Activated naive CD8-positive, alpha-beta T cell treated with anti-CD3 and anti-CD28 coated beads, Interleukin-2, amount 50 U/mL, for 24 hours (primary cell): ENCODE data around the gene PDZRN4.

Experiments used
- ATAC-seq: fragments of 150-1000 bp; cut with Tn5 transposase; one replicate; pipeline ENCODE4 v1.10.0; 2021
- DNase-seq: peaks from one replicate; pipeline ENCODE4 v3.0.0; 2021
- H3K27ac Mint-ChIP-seq: one replicate; pipeline ENCODE4 v1.8.0; 2021; ENCODE audit warnings: mild to moderate bottlenecking, mixed read lengths
- H3K27me3 Mint-ChIP-seq: one replicate; pipeline ENCODE4 v1.8.0; 2021; ENCODE audit warnings: mixed read lengths
- H3K36me3 Mint-ChIP-seq: one replicate; pipeline ENCODE4 v1.8.0; 2021; ENCODE audit warnings: low read depth, mixed read lengths
- H3K4me1 Mint-ChIP-seq: one replicate; pipeline ENCODE4 v1.8.0; 2021; ENCODE audit warnings: mixed read lengths
- H3K4me3 Mint-ChIP-seq: one replicate; pipeline ENCODE4 v1.8.0; 2021; ENCODE audit warnings: mild to moderate bottlenecking, moderate library complexity, mixed read lengths
- H3K9me3 Mint-ChIP-seq: one replicate; pipeline ENCODE4 v1.8.0; 2021; ENCODE audit warnings: mixed read lengths

Gene PDZRN4

DNA sequence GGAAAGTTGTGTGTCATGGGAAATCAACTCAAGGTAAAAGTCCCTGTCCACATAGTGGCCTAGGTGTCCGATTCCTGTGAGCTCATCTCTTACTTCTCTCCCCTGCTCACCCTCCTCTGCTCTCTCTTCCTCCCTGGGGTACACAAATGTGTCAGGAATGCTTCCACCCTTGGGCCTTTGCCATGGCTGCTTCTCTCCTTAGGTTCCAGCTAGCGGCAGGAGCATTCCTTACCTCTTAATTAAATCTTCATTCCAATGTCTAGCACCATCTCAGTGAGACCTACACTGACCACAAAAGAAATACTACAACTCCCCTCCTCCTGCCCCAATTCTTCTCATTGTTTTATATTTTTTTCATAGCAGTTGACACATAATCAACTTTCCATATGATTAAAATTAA lies 298.6 kb downstream of the PDZRN4 start:
- Mint-ChIP-seq H3K27ac (no peak overlapping the region), H3K36me3 (no peaks in the 10 kb centered on the region), H3K4me3 (no peak overlapping the region), H3K27me3 (no peaks in the 10 kb centered on the region), H3K4me1 (no peaks in the 10 kb centered on the region), H3K9me3 (no peaks in the 10 kb centered on the region)
- no peak for DNase-seq
- no peak for ATAC-seq

DNA sequence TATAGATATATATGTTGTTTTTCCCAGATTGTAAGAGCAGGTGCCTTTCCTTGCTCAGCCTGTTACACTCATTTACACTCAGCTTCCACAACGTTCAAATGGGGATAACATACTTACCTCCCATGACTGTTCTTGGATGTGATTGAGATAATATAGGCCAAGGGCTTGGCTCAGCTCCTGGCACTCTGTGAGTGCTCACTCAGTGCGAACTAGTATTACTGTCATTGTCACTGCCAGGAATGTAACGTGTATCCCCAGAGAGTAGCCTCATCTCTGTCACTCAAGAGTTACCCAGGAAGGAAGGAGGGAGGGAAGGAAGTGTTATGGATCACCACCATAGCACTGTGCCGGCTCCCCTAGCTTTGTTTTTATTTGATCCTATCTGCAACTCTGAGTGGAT lies 307.9 kb downstream of the PDZRN4 start:
- no peak for ATAC-seq
- H3K4me1 Mint-ChIP-seq: no peaks in the 10 kb centered on the region
- DNase-seq: no peak
- no peak overlapping the region for H3K27ac Mint-ChIP-seq
- no peaks in the 10 kb centered on the region for H3K9me3 Mint-ChIP-seq
- no peaks in the 10 kb centered on the region for H3K36me3 Mint-ChIP-seq
- H3K27me3 Mint-ChIP-seq: no peaks in the 10 kb centered on the region
- H3K4me3 Mint-ChIP-seq: no peak overlapping the region

DNA sequence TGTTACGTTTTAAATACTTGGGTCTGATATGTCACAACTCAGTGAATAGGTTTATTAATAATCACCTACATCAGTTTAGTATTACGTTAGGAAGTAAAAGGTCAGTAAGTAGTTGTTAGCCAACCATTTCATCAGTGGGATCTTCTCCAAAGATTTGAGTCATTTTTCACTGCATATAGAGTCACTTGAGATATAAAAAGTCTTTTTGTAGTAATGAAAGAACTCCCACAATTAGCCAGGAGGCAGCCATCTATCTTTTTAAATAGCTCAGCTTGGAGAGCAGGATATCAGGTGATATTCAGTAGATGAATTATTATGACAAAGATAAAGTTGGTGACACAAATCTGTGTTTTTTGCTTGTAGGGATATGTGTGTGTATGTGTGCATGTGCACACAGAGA lies 309.3 kb downstream of the PDZRN4 start:
- no peaks in the 10 kb centered on the region for H3K9me3 Mint-ChIP-seq
- H3K4me3 Mint-ChIP-seq: no peak overlapping the region
- no peak for ATAC-seq
- no peaks in the 10 kb centered on the region for H3K4me1 Mint-ChIP-seq
- no peaks in the 10 kb centered on the region for H3K27me3 Mint-ChIP-seq
- H3K36me3 Mint-ChIP-seq: no peaks in the 10 kb centered on the region
- DNase-seq: no peak
- H3K27ac Mint-ChIP-seq: no peak overlapping the region

DNA sequence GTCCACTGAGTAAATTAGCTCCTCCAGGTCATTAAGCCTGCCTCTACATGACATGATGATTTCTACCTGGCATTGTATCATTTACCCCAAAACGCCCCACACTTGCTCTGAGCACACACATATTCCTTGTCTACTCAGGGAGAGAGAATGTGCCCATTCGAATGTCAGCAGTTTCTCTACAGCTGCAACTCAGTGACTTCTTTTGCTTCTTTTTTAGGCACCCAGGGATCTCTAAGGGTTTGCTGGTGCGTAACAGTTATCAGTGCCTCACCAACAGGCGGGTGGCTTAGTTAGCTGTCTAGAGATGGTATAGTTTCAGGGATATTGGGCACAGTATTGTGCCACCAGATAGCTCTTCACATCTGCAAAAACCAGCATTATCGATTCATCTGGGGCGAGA lies 316.9 kb downstream of the PDZRN4 start:
- ATAC-seq (no peak), DNase-seq (no peak)
- Mint-ChIP-seq H3K27ac (no peak overlapping the region), H3K36me3 (no peaks in the 10 kb centered on the region), H3K9me3 (no peaks in the 10 kb centered on the region), H3K4me1 (no peaks in the 10 kb centered on the region), H3K27me3 (no peaks in the 10 kb centered on the region), H3K4me3 (no peak overlapping the region)

DNA sequence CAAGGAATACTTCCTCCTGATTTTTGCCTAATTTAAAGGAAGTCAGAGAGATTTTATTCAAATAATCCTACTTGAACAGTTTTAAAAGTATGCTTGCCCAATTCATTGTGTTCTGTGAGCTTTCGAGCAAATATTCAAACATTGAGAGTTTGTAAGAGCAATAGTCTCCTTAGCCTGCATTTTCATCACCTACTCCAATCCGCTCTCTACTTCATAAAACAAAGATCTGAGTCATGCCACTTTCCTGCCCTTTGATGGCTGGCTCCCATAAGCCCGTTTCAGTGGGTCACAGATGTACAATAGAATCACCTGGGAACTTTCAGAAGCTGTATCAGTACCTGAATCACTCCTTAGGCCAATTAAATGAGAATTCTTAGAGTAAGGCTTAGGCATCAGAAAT lies 319.2 kb downstream of the PDZRN4 start:
- DNase-seq (no peak), ATAC-seq (no peak)
- Mint-ChIP-seq H3K36me3 (no peaks in the 10 kb centered on the region), H3K27ac (no peak overlapping the region), H3K27me3 (peaks cover 1% of the 10 kb centered on the region), H3K4me1 (no peaks in the 10 kb centered on the region), H3K9me3 (no peaks in the 10 kb centered on the region), H3K4me3 (no peak overlapping the region)

DNA sequence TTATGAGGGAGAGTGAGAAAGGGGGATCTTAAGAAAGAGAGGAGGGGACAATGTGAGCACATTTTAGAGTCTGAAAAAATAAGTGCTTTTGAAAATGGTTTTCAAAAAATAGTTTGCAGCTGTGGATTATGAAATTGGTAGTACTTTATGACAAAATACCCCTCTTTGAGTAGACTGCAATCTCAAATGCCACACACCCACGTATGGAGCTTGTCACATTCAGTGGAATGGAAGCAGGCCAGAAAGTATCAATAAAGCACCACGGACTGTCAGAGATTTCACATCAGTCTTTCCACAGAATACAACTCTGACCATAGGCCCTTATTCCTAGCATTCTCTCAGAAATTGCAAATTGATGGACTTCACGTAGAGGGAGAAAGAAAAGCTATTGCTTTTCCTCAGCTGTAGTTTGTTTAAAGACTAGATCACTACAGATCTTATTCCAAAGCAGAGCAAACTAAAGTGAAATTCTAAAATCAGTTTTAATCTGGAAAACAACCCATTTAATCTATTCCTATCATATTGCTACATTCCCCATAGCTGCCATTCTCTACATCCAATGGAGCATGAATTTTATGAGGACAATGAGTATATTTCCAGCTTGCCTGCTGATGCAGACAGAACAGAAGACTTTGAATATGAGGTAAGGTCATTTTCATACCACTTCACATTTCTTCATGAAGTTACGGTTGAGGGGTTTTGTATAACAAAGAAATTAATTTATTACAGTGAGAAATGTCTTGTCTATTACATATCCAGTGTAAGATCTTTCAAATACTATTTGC lies 321.3 kb downstream of the PDZRN4 start:
- Mint-ChIP-seq H3K9me3 (no peaks in the 10 kb centered on the region), H3K4me3 (no peak overlapping the region), H3K36me3 (no peaks in the 10 kb centered on the region), H3K27ac (no peak overlapping the region), H3K27me3 (peaks cover 6% of the 10 kb centered on the region), H3K4me1 (no peaks in the 10 kb centered on the region)
- ATAC-seq: no peak
- DNase-seq: no peak

DNA sequence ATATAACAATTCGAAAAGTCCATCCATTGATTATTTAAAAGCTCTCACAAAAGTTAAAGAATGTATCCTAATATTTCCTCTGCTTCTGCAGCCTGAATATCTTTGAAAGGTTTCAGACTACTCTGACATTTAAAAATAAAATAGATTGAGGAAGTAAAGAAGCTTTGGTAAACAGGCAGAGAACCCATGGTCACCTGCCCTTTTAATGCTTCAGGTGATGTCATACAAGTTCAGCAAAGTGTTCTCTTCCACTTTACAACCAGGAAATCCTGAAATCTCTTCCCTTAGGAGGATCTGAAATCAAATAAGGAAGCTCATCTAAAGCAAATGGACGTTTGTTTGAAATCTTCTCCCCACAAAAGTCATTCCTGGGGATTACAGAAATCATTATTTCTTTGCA lies 322.4 kb downstream of the PDZRN4 start:
- peaks cover 6% of the 10 kb centered on the region for H3K27me3 Mint-ChIP-seq
- DNase-seq (no peak), ATAC-seq (no peak)
- H3K36me3 Mint-ChIP-seq: no peaks in the 10 kb centered on the region
- H3K4me3 Mint-ChIP-seq: no peak overlapping the region
- H3K27ac Mint-ChIP-seq: no peak overlapping the region
- no peaks in the 10 kb centered on the region for H3K9me3 Mint-ChIP-seq
- no peaks in the 10 kb centered on the region for H3K4me1 Mint-ChIP-seq

DNA sequence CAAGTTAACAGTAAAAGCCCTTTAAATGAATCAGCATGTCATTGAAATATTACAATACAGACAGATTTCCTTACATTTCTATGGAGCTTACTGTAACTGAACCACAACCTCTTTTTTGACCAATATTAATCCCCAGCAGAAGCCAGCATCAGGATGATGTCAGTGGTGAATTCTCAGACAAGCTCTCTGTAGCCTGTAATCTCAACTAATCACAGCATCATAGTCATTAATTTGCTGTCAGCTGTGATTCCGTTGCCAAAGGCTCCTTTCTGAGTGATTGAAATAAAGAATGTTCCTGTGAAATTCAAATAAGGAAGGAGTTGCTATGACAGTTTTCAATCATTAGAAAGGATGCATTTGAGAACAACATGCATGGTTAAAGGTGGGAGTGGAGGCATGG lies 323.1 kb downstream of the PDZRN4 start:
- peaks cover 6% of the 10 kb centered on the region for H3K27me3 Mint-ChIP-seq
- ATAC-seq: no peak
- no peaks in the 10 kb centered on the region for H3K36me3 Mint-ChIP-seq
- H3K4me1 Mint-ChIP-seq: no peaks in the 10 kb centered on the region
- H3K27ac Mint-ChIP-seq: no peak overlapping the region
- no peak for DNase-seq
- no peak overlapping the region for H3K4me3 Mint-ChIP-seq
- no peaks in the 10 kb centered on the region for H3K9me3 Mint-ChIP-seq

DNA sequence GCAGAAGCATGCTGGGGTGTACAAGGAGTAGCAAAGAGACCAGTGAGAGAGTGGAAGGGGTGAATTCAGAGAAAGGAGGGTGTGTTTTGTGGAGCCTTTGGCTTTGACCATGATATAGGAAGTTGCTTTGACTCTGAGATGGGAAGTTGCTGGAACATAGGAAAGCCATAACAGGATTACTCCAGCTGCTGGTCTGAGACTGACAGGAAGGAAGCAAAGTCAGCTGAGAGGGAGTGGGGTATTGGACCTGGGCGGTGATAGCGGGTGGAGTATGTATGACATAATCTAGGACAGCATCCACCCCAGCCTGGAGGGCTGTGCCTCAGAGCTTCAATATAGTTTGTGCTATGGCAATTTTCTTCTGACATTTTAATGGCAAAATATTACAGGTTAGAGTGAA lies 324.4 kb downstream of the PDZRN4 start:
- Mint-ChIP-seq H3K4me3 (no peak overlapping the region), H3K4me1 (no peaks in the 10 kb centered on the region), H3K36me3 (no peaks in the 10 kb centered on the region), H3K27me3 (peaks cover 6% of the 10 kb centered on the region), H3K27ac (no peak overlapping the region), H3K9me3 (no peaks in the 10 kb centered on the region)
- no peak for DNase-seq
- no peak for ATAC-seq

DNA sequence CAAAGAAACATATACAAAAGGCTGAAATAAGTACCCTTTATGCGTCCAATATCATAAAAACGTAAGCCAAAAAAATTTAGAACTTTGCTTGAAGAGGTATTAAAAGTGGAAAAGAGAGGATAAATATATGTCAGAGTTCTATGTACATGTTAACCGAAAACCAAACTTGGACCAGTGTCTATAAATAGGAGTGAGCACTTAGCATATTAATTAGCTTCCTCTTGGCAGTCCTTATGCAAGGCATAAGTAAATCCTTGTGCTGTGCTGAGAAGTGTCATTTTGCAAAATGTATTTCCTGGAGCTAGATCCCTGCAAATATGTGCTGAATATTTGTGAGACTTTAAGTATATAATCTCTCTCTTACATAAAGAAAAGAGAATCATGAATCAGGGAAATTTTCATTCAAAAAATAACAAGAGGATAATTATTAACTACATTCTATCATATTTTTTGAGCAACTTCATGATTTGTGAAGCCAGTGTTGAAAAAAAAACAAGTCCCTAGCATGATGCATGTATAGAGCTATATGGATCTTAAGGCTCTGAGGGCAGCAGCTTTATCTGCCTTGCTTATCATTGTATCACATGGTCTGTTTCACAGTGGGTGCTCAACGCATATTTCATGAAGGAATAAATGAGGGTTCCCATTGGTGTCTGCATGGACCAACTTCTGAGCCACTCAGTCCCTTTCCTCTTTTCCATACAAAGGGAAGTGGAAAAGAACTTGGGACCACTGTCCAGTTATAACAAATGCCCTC lies 326.1 kb downstream of the PDZRN4 start:
- Mint-ChIP-seq H3K27me3 (peaks cover 6% of the 10 kb centered on the region), H3K27ac (no peak overlapping the region), H3K4me1 (no peaks in the 10 kb centered on the region), H3K36me3 (no peaks in the 10 kb centered on the region), H3K9me3 (no peaks in the 10 kb centered on the region), H3K4me3 (no peak overlapping the region)
- ATAC-seq: no peak
- DNase-seq: no peak

DNA sequence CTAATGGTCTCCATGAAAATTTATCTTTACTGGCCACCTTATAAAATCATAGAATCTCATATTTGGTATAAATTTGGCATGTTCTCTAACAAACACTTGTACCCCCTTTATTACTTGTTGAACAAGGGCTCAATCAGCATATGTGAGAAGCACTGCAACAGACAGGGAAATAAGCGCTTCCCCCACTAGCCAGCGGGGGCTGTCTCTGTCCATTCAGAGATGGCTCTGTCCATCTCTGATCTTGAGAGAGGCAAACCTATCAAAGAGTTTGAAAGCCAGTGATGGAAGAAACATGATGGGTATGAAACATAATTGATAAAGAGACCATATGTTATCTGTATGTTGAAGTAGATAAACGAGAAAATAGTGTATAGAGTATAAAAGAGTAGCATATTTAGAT lies 326.8 kb downstream of the PDZRN4 start:
- DNase-seq: no peak
- H3K36me3 Mint-ChIP-seq: no peaks in the 10 kb centered on the region
- H3K4me3 Mint-ChIP-seq: no peak overlapping the region
- H3K27me3 Mint-ChIP-seq: peaks cover 9% of the 10 kb centered on the region
- ATAC-seq: no peak
- H3K9me3 Mint-ChIP-seq: no peaks in the 10 kb centered on the region
- H3K4me1 Mint-ChIP-seq: no peaks in the 10 kb centered on the region
- no peak overlapping the region for H3K27ac Mint-ChIP-seq

DNA sequence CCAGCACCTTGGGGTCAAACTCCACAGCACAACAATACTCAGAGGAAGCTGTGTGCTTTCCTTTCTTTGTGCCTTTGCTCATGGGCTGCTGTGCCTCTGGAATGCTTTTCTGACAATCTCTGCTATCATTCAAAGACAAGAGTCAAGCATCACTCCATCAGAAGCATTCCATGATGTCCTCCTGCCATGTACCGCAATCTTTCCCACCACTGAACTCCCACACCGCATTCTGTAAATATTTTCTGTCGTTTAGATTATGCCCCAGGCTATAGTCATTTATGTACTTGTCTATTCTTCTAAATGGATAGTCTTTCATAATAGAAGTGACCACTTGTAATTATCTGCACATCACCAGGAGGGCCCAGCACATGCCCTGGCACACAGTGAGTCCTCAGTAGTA lies 327.8 kb downstream of the PDZRN4 start:
- no peak for ATAC-seq
- no peak overlapping the region for H3K27ac Mint-ChIP-seq

DNA sequence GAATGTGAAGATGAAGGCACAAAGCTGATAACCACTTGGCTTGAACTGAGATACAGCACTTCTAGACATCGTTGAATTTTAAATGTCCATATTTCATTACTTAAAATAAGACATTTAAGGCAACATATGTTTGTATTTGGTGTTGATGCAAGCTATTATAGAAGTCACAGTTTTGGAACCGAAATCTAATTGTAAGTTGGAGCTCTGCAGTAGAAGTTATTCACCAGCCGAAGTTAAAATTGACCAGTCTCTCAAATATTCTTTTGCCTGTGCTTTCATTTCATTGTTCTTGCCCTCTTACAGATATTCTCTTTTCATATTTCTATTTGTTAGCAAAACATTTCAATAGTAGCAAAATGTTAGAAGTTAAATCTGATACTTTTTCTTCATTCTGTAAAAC lies 332.7 kb downstream of the PDZRN4 start:
- Mint-ChIP-seq H3K27ac (no peak overlapping the region), H3K36me3 (no peaks in the 10 kb centered on the region), H3K4me3 (no peak overlapping the region), H3K27me3 (peaks cover 3% of the 10 kb centered on the region), H3K9me3 (no peaks in the 10 kb centered on the region), H3K4me1 (peaks cover 22% of the 10 kb centered on the region)
- no peak for ATAC-seq
- DNase-seq: no peak

More for the DNA sequence above, 327.8 kb downstream of the PDZRN4 start:
- Mint-ChIP-seq H3K36me3 (no peaks in the 10 kb centered on the region), H3K4me1 (no peaks in the 10 kb centered on the region), H3K27me3 (peaks cover 9% of the 10 kb centered on the region), H3K9me3 (no peaks in the 10 kb centered on the region), H3K4me3 (no peak overlapping the region)
- no peak for DNase-seq

DNA sequence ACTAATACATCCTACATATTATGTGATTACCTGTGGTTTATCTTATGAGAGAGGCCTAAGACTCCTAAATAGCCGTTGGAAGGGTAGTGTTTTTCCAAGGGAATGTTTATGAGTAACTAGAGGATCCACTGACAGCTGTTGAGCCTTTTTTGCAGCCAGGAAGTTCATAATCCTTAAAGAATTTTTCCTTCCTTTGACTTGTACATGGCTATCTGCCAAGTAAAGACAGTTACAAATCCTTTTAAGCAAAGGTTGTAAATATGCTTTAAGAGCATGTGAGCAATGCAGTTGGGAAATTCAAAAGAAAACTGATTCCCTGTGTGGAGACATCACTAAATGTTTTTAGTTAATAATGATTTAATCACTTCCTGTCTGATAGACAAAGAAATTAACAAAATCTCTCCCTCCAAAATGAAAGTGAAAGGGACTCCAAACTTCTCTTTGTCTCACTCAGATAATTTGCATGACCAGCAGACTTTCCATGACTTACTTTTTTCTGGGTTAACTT lies 333.8 kb downstream of the PDZRN4 start:
- H3K9me3 Mint-ChIP-seq: no peaks in the 10 kb centered on the region

DNA sequence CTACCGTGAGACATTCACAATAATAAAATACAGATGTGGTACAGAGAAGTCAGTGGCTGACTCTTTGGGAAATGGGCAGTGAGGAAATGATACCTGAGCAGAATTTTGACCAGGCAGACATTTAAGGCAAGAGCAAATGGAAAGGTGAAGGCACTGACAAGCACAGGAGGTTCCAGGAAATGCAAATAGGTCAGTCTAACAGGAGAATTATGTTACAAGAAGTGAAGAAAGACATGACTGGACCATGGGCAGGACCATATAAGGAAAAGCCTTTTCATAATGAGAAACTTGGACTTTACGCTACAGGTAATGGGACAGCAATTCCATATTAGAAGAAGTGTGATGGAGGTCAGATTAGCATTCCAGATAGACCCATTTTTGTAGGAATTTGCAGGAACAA lies 338.9 kb downstream of the PDZRN4 start:
- H3K9me3 Mint-ChIP-seq: no peaks in the 10 kb centered on the region
- no peaks in the 10 kb centered on the region for H3K36me3 Mint-ChIP-seq
- no peak for DNase-seq
- no peak overlapping the region for H3K4me3 Mint-ChIP-seq
- no peak overlapping the region for H3K27ac Mint-ChIP-seq
- H3K27me3 Mint-ChIP-seq: no peaks in the 10 kb centered on the region
- H3K4me1 Mint-ChIP-seq: peaks cover 16% of the 10 kb centered on the region
- no peak for ATAC-seq

More for the DNA sequence above, 333.8 kb downstream of the PDZRN4 start:
- H3K4me1 Mint-ChIP-seq: peaks cover 22% of the 10 kb centered on the region
- no peak for ATAC-seq
- peak overlapping the region; percentile 70 for H3K27ac Mint-ChIP-seq
- peak overlapping the region; percentile 13 for H3K4me3 Mint-ChIP-seq
- peaks cover 3% of the 10 kb centered on the region for H3K27me3 Mint-ChIP-seq
- H3K36me3 Mint-ChIP-seq: no peaks in the 10 kb centered on the region
- DNase-seq: no peak
